ENCODE data around the gene LPCAT3. TPM values are rescaled to one million over a fixed set of nuclear protein-coding genes. Genes with fewer than 3 reads are reported as not detected.

The LPCAT3 gene
- total RNA-seq, 1 donor from 2014 or later, result 44.6 TPM

- Mint-ChIP-seq H3K4me1 (peaks cover 12% of the 10 kb centered on the region), H3K27ac (no peak overlapping the region), H3K9me3 (no peaks in the 10 kb centered on the region), H3K27me3 (ENCODE audit: low read depth) (no peaks in the 10 kb centered on the region), H3K36me3 (peaks cover 21% of the 10 kb centered on the region), H3K4me3 (no peak overlapping the region)
- TF ChIP-seq, protein P1, sequence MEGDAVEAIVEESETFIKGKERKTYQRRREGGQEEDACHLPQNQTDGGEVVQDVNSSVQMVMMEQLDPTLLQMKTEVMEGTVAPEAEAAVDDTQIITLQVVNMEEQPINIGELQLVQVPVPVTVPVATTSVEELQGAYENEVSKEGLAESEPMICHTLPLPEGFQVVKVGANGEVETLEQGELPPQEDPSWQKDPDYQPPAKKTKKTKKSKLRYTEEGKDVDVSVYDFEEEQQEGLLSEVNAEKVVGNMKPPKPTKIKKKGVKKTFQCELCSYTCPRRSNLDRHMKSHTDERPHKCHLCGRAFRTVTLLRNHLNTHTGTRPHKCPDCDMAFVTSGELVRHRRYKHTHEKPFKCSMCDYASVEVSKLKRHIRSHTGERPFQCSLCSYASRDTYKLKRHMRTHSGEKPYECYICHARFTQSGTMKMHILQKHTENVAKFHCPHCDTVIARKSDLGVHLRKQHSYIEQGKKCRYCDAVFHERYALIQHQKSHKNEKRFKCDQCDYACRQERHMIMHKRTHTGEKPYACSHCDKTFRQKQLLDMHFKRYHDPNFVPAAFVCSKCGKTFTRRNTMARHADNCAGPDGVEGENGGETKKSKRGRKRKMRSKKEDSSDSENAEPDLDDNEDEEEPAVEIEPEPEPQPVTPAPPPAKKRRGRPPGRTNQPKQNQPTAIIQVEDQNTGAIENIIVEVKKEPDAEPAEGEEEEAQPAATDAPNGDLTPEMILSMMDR (IDR thresholded peaks at IDR 0.05; ENCODE audit: unreplicated experiment), result no peak
- DNase-seq (ENCODE audit: low spot score in 2 of 2, unreplicated experiment in 2 of 2), result no peak
These were observed 42.8 kb downstream of the LPCAT3 start for GRCh38 chr12:6975297-6976032.

DNA sequence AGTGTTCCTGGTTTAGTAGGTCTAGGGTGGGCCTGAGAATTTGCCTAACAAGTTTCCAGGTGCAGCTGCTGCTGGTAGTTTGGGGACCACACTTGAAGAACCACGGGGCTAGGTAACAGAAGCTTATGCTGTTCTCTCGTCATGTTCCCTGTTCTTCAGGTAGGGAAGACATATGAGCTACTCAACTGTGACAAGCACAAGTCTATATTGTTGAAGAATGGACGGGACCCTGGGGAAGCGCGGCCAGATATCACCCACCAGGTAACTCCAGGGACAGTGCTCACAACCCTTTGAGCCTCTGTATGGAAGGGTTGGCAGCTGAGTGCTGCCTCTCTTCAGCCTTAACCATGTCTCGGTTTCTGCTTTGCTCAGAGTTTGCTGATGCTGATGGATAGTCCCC lies 44.1 kb downstream of the LPCAT3 start:
- Mint-ChIP-seq H3K27me3 (ENCODE audit: low read depth) (no peaks in the 10 kb centered on the region), H3K4me1 (peaks cover 17% of the 10 kb centered on the region), H3K9me3 (no peaks in the 10 kb centered on the region), H3K36me3 (peaks cover 19% of the 10 kb centered on the region), H3K27ac (no peak overlapping the region), H3K4me3 (no peak overlapping the region)
- no peak for DNase-seq (ENCODE audit: low spot score in 2 of 2, unreplicated experiment in 2 of 2)
- TF ChIP-seq, protein P1 (IDR thresholded peaks at IDR 0.05; ENCODE audit: unreplicated experiment), result no peak

DNA sequence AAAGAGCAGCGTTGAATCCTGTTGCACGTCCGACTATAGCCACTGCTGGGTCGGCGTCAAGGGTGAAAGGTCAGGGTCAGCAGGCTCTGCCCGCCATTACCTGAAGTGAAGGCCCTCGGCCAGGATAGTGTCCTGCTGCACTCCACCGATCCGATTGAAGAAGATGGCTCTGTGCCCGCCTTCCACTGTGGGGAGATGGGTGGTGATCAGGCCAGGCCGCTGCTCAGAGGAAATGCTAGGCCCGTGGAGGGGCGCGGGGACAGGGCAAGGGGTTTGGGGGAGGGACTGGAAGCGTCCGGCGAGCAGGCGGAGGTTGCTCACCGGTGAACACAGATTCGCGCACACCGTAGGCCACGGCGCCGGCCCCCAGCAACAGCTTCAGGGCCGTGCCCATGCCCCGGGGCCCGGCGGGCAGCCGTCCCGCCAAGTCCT lies 48.2 kb downstream of the LPCAT3 start:
- DNase-seq (ENCODE audit: low spot score in 2 of 2, unreplicated experiment in 2 of 2), result peak in 1 of 2 experiments; percentile 53
- TF ChIP-seq, protein P1 (IDR thresholded peaks at IDR 0.05; ENCODE audit: unreplicated experiment), result no peak
- Mint-ChIP-seq H3K4me1 (peaks cover 33% of the 10 kb centered on the region), H3K36me3 (peaks cover 4% of the 10 kb centered on the region), H3K9me3 (no peaks in the 10 kb centered on the region), H3K27ac (peak overlapping the region; percentile 100), H3K4me3 (peak overlapping the region; percentile 100), H3K27me3 (ENCODE audit: low read depth) (no peaks in the 10 kb centered on the region)

GRCh38 chr12:6968426-6968825 lies 49.9 kb downstream of the LPCAT3 start:
- peaks cover 44% of the 10 kb centered on the region for H3K4me1 Mint-ChIP-seq
- H3K9me3 Mint-ChIP-seq, result no peaks in the 10 kb centered on the region
- DNase-seq (ENCODE audit: low spot score in 2 of 2, unreplicated experiment in 2 of 2), result no peak
- TF ChIP-seq, protein P1 (IDR thresholded peaks at IDR 0.05; ENCODE audit: unreplicated experiment), result no peak
- peaks cover 4% of the 10 kb centered on the region for H3K36me3 Mint-ChIP-seq
- H3K4me3 Mint-ChIP-seq, result peak overlapping the region; percentile 100
- H3K27me3 Mint-ChIP-seq (ENCODE audit: low read depth), result no peaks in the 10 kb centered on the region
- H3K27ac Mint-ChIP-seq, result peak overlapping the region; percentile 100

DNA sequence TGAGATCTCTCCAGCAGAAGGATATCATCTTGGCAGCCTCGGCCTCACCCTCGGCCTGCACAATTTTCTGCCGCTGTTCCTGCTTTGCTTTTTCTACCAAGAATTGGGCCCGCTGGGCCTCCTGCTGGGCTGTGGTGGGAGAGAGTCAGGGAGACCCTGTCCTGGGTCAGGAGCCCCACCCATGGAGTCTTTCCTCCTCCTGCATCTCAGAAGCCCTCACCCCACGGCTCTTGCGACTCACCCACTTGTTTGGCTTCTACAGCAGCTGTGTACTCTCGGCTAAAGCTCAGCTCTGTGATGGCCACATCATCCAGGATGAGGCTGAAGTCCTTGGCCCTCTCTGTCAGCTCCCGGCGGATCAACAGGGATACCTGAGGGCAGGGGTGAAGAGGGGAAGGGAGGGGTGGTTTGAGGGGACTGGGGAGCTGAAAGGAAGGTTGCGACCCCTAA lies 50.6 kb downstream of the LPCAT3 start:
- Mint-ChIP-seq H3K4me1 (peaks cover 45% of the 10 kb centered on the region), H3K9me3 (no peaks in the 10 kb centered on the region), H3K27me3 (ENCODE audit: low read depth) (no peaks in the 10 kb centered on the region), H3K27ac (no peak overlapping the region), H3K4me3 (no peak overlapping the region), H3K36me3 (peaks cover 4% of the 10 kb centered on the region)
- no peak for DNase-seq (ENCODE audit: low spot score in 2 of 2, unreplicated experiment in 2 of 2)
- TF ChIP-seq, protein P1 (IDR thresholded peaks at IDR 0.05; ENCODE audit: unreplicated experiment), result no peak
